GM12865 (cell line): Measurements from ENCODE around the gene ZBTB21.

Experiments used
- DNase-seq: peaks from one replicate; pipeline ENCODE4 v3.0.0; 2010; ENCODE audit warnings: low read depth
- H3K4me3 ChIP-seq: 2 replicates; pipeline ENCODE4 v1.5.1; 2011; ENCODE audit warnings: mild to moderate bottlenecking, low read depth, low read length, control low read depth
- CTCF ChIP-seq: IDR thresholded peaks from 2 replicates; pipeline ENCODE4 v1.5.1; 2011; ENCODE audit warnings: low read length, control low read depth, low read depth, inconsistent platforms; ENCODE audit not compliant: insufficient read depth; ENCODE audit errors: missing control alignments

The ZBTB21 gene

GRCh38 chr21:42044871-42045495 is 34.8 kb upstream of the ZBTB21 start:
- no peak overlapping the region for H3K4me3 ChIP-seq
- DNase-seq, result no peak
- no peak for TF ChIP-seq CTCF

DNA sequence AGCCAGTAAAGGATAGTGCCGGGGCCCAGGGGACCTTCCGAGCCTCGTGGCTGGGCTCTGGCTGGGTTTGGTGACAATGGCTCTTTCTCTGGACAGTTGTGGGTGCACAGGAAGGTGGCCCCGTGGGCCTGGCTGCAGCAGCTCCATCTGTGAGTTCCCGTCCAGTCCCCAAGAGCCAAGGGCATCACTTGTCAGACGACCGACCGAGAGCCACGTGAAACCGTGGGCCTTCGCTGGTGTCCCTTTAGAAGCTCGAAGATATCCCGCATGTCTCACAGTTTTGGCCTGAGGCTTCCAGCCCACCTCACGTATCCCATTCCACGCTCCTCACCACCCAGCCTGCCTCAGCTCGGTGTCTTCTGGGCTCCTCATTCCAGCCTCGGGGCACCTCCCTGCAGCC is 33.8 kb upstream of the ZBTB21 start:
- no peak overlapping the region for H3K4me3 ChIP-seq
- DNase-seq, result no peak
- TF ChIP-seq CTCF, result no peak

DNA sequence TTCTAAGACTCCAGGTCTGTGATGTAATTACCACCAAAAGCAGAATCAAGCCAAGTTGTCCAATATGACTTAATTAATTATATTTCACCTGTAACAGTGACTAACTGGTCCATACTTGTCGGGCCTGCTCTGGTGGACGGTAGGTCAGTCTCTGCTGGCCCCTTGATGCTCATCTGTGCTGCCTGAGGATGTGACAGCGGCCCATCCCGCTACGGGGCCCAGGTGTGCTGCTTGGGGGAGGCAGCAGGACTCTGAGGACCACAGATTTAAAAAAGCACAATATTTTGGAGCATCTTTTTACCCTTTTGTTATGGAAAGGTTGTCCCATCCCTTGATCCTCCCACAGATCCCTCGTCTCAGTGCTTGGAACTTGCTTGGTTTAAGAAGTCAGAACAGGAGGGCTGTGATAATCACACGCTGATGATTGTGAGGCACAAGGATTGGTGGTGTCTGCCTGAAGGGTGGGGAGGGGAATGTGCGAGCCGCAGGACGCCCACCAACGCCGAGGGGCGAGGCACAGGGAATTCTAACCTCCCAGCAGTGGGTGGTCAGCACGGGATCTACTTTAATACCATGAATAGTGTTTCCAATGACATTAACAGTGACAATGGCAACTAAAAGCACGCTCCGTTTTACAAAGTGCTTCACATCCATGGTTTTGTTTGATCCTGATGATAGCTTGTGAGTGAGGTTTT is 33.2 kb upstream of the ZBTB21 start:
- DNase-seq, result no peak
- no peak overlapping the region for H3K4me3 ChIP-seq
- no peak for TF ChIP-seq CTCF

GRCh38 chr21:42042651-42043050 is 32.5 kb upstream of the ZBTB21 start:
- no peak for DNase-seq
- no peak overlapping the region for H3K4me3 ChIP-seq
- no peak for TF ChIP-seq CTCF

- TF ChIP-seq CTCF, result no peak
- H3K4me3 ChIP-seq, result no peak overlapping the region
- no peak for DNase-seq
Measured at GRCh38 chr21:42041711-42042110, 31.6 kb upstream of the ZBTB21 start.

- H3K4me3 ChIP-seq, result no peak overlapping the region
- no peak for DNase-seq
- no peak for TF ChIP-seq CTCF
Measured at GRCh38 chr21:42041246-42041645, 31.1 kb upstream of the ZBTB21 start.
